WTC11 (cell line): ENCODE measurements around the gene TMEM176A. TPM values are rescaled to one million over a fixed set of nuclear protein-coding genes. Genes with fewer than 3 reads are reported as not detected.
A peak's percentile ranks its signal among the peaks of the same experiment; 100 is the strongest.

ENCODE experiments used
- ATAC-seq: fragments of 200-7000 bp; cut with Tn5 transposase; 2 replicates; pipeline ENCODE4 v1.10.0; 2021; ENCODE audit warnings: mild to moderate bottlenecking, moderate library complexity
- CTCF ChIA-PET: fragments of 300-600 bp; sonication (Branson Sonifier 250); formaldehyde crosslinking; loops from one replicate; lab custom pipeline; 2021; ENCODE audit warnings: antibody characterized with exemption; lab: Charles Lee
- POLR2A ChIA-PET: fragments of 350-600 bp; sonication (Branson Sonifier 250); formaldehyde crosslinking; loops from one replicate; lab custom pipeline; 2021; ENCODE audit warnings: antibody characterized with exemption; lab: Charles Lee
- DNase-seq: peaks from one replicate; pipeline ENCODE4 v3.0.0; 2021; ENCODE audit warnings: low spot score
- H3K27ac Mint-ChIP-seq: 2 replicates; pipeline ENCODE4 v1.8.0; 2021; ENCODE audit warnings: mixed read lengths
- H3K27me3 Mint-ChIP-seq: 2 replicates; pipeline ENCODE4 v1.8.0; 2021; ENCODE audit warnings: low read depth, mild to moderate bottlenecking, moderate library complexity, mixed read lengths
- H3K36me3 Mint-ChIP-seq: 2 replicates; pipeline ENCODE4 v1.8.0; 2021; ENCODE audit warnings: mixed read lengths
- H3K4me1 Mint-ChIP-seq: 2 replicates; pipeline ENCODE4 v1.8.0; 2022; ENCODE audit warnings: mixed read lengths
- H3K4me3 Mint-ChIP-seq: 2 replicates; pipeline ENCODE4 v1.8.0; 2021; ENCODE audit warnings: mild to moderate bottlenecking, moderate library complexity, mixed read lengths
- H3K9me3 Mint-ChIP-seq: 2 replicates; pipeline ENCODE4 v1.8.0; 2021; ENCODE audit warnings: mixed read lengths
- ATF6 ChIP-seq: sonication (generic); formaldehyde crosslinking; IDR thresholded peaks from 2 replicates; pipeline ENCODE4 v1.8.1; 2023; ENCODE audit warnings: mild to moderate bottlenecking, missing genetic modification reagents
- CBFB ChIP-seq: sonication (generic); formaldehyde crosslinking; IDR thresholded peaks from 2 replicates; pipeline ENCODE4 v1.8.1; 2022; ENCODE audit warnings: mild to moderate bottlenecking, low read depth, missing genetic modification reagents
- ELF4 ChIP-seq: sonication (generic); formaldehyde crosslinking; IDR thresholded peaks from 2 replicates; pipeline ENCODE4 v1.8.1; 2022; ENCODE audit warnings: low read depth, mild to moderate bottlenecking, moderate library complexity, missing genetic modification reagents
- FOXP1 ChIP-seq: sonication (generic); formaldehyde crosslinking; IDR thresholded peaks from 2 replicates; pipeline ENCODE4 v1.8.0; 2022; ENCODE audit warnings: missing genetic modification reagents, mild to moderate bottlenecking, moderate library complexity, borderline replicate concordance
- GABPB1 ChIP-seq: sonication (generic); formaldehyde crosslinking; IDR thresholded peaks from 2 replicates; pipeline ENCODE4 v1.8.1; 2023; ENCODE audit warnings: mild to moderate bottlenecking, missing genetic modification reagents
- GRHL2 ChIP-seq: fragments of 250-450 bp; sonication (Bioruptor Pico); IDR thresholded peaks from 2 replicates; pipeline ENCODE4 v1.8.0; 2022; ENCODE audit warnings: mild to moderate bottlenecking, moderate library complexity; ENCODE audit not compliant: insufficient replicate concordance, severe bottlenecking
- MAX ChIP-seq: sonication (generic); formaldehyde crosslinking; IDR thresholded peaks from 2 replicates; pipeline ENCODE4 v1.8.0; 2022; ENCODE audit warnings: mild to moderate bottlenecking, missing genetic modification reagents
- NFATC4 ChIP-seq: fragments of 250-450 bp; sonication (Bioruptor Pico); IDR thresholded peaks from 2 replicates; pipeline ENCODE4 v1.9.0; 2021; ENCODE audit warnings: mild to moderate bottlenecking
- NFYB ChIP-seq: sonication (generic); formaldehyde crosslinking; conservative IDR thresholded peaks from 2 replicates; pipeline ENCODE4 v1.8.0; 2022; ENCODE audit warnings: low read depth, missing genetic modification reagents
- NR1H2 ChIP-seq: sonication (generic); formaldehyde crosslinking; IDR thresholded peaks from 2 replicates; pipeline ENCODE4 v1.9.0; 2021; ENCODE audit warnings: mild to moderate bottlenecking, moderate library complexity, missing genetic modification reagents
- NR3C1 ChIP-seq: sonication (generic); formaldehyde crosslinking; conservative IDR thresholded peaks from 2 replicates; pipeline ENCODE4 v1.8.1; 2023; ENCODE audit warnings: low read depth, mild to moderate bottlenecking, missing genetic modification reagents
- PRDM15 ChIP-seq: sonication (generic); formaldehyde crosslinking; IDR thresholded peaks from 2 replicates; pipeline ENCODE4 v1.8.0; 2022; ENCODE audit warnings: missing genetic modification reagents
- RELA ChIP-seq: sonication (generic); formaldehyde crosslinking; IDR thresholded peaks from 2 replicates; pipeline ENCODE4 v1.8.1; 2022; ENCODE audit warnings: missing genetic modification reagents, mild to moderate bottlenecking, borderline replicate concordance
- SMAD4 ChIP-seq: sonication (generic); formaldehyde crosslinking; IDR thresholded peaks from 2 replicates; pipeline ENCODE4 v1.8.0; 2022; ENCODE audit warnings: mild to moderate bottlenecking, missing genetic modification reagents
- TEAD4 ChIP-seq: sonication (generic); formaldehyde crosslinking; IDR thresholded peaks from 2 replicates; pipeline ENCODE4 v1.8.0; 2022; ENCODE audit warnings: mild to moderate bottlenecking, missing genetic modification reagents
- ZBTB21 ChIP-seq: sonication (generic); formaldehyde crosslinking; IDR thresholded peaks from 2 replicates; pipeline ENCODE4 v1.8.1; 2023; ENCODE audit warnings: mild to moderate bottlenecking, missing genetic modification reagents, borderline replicate concordance
- ZBTB43 ChIP-seq: sonication (generic); formaldehyde crosslinking; IDR thresholded peaks from 2 replicates; pipeline ENCODE4 v1.8.1; 2023; ENCODE audit warnings: mild to moderate bottlenecking, missing genetic modification reagents
- ZNF138 ChIP-seq: sonication (generic); formaldehyde crosslinking; conservative IDR thresholded peaks from 2 replicates; pipeline ENCODE4 v1.8.1; 2022; ENCODE audit warnings: mild to moderate bottlenecking, moderate library complexity, missing genetic modification reagents
- ZNF423 ChIP-seq: fragments of 250-450 bp; sonication (Bioruptor Pico); IDR thresholded peaks from 2 replicates; pipeline ENCODE4 v2.1.2; 2022; ENCODE audit warnings: mild to moderate bottlenecking, moderate library complexity
- total RNA-seq: library from RNA; stranded (reverse); gene quantifications from 3 replicates; pipeline ENCODE4 v1.2.3, GENCODE V29; 2021
- TF ChIP-seq, protein P1 (sequence below): sonication (generic); formaldehyde crosslinking; IDR thresholded peaks from 2 replicates; pipeline ENCODE4 v1.8.0; 2022; ENCODE audit warnings: mild to moderate bottlenecking, missing genetic modification reagents
- TF ChIP-seq, protein P2 (sequence below): sonication (generic); formaldehyde crosslinking; IDR thresholded peaks from 2 replicates; pipeline ENCODE4 v1.8.1; 2022; ENCODE audit warnings: mild to moderate bottlenecking, missing genetic modification reagents, moderate library complexity, borderline replicate concordance
- TF ChIP-seq, protein P3 (sequence below): sonication (generic); formaldehyde crosslinking; IDR thresholded peaks from 2 replicates; pipeline ENCODE4 v1.8.1; 2023; ENCODE audit warnings: mild to moderate bottlenecking, missing genetic modification reagents, moderate library complexity
- TF ChIP-seq, protein P4 (sequence below): fragments of 250-450 bp; sonication (Bioruptor Pico); IDR thresholded peaks from 2 replicates; pipeline ENCODE4 v2.1.2; 2022; ENCODE audit warnings: mild to moderate bottlenecking, moderate library complexity

TMEM176A gene
- total RNA-seq, 1 experiment from 2014 or later: 0.74 TPM

DNA sequence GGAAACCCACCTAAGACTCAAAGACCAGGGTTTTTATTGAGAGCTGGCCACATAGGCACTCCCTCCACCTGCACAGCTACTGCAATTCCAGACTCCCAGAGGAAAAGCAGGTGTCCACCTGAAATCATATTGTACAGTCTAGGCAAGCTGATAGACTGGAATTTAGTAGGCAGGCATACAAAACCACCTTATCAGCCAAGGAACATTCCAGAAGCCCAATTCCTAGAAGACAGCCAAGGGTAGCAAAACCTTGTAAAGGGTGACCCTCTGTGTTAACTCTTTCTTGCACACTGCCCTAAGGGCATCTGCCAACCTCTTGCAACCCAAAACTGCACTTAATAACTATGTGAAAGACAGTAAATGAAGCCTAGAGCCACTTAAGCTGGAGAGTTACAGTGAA lies 5.3 kb downstream of the TMEM176A start (continued):
- no peak for TF ChIP-seq NR1H2 (CRISPR knock-in tag)
- no peak for TF ChIP-seq NR3C1 (CRISPR knock-in tag)
- TF ChIP-seq ZBTB43: no peak

DNA sequence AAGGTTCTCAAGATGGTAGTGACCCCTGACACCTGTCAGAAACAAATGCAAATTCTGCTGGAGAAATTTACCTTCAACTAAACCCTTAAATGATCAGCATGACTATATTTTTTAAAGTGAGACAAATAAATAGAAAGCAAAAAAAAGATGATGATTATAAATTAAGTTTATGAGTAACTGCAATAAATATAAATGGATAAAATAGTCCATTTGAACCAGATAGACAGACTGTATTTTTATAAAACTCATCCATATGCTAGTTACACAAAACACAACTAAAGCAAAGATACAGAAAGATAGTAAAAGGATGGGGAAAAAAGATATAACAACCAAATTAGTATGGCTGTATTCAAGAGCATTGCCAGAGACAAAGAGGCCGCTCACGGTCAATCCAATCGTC lies 5.9 kb downstream of the TMEM176A start:
- DNase-seq (no peak), ATAC-seq (no peak)
- Mint-ChIP-seq H3K36me3 (peaks cover 15% of the 10 kb centered on the region), H3K4me1 (no peaks in the 10 kb centered on the region), H3K27me3 (peaks cover 46% of the 10 kb centered on the region), H3K9me3 (peaks cover 28% of the 10 kb centered on the region), H3K4me3 (no peak overlapping the region), H3K27ac (no peak overlapping the region)
- ChIA-PET CTCF (no interaction called here), POLR2A (no interaction called here)
- TF ChIP-seq RELA (CRISPR knock-in tag) (no peak), ZNF138 (CRISPR knock-in tag) (no peak), TEAD4 (CRISPR knock-in tag) (no peak), MAX (no peak), FOXP1 (CRISPR knock-in tag) (no peak), GRHL2 (CRISPR knock-in tag) (no peak), PRDM15 (no peak), ZNF423 (CRISPR knock-in tag) (no peak), ZBTB21 (CRISPR knock-in tag) (no peak), NFYB (CRISPR knock-in tag) (no peak), ELF4 (CRISPR knock-in tag) (no peak)
- TF ChIP-seq, protein P1, sequence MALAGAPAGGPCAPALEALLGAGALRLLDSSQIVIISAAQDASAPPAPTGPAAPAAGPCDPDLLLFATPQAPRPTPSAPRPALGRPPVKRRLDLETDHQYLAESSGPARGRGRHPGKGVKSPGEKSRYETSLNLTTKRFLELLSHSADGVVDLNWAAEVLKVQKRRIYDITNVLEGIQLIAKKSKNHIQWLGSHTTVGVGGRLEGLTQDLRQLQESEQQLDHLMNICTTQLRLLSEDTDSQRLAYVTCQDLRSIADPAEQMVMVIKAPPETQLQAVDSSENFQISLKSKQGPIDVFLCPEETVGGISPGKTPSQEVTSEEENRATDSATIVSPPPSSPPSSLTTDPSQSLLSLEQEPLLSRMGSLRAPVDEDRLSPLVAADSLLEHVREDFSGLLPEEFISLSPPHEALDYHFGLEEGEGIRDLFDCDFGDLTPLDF (CRISPR knock-in tag): no peak

DNA sequence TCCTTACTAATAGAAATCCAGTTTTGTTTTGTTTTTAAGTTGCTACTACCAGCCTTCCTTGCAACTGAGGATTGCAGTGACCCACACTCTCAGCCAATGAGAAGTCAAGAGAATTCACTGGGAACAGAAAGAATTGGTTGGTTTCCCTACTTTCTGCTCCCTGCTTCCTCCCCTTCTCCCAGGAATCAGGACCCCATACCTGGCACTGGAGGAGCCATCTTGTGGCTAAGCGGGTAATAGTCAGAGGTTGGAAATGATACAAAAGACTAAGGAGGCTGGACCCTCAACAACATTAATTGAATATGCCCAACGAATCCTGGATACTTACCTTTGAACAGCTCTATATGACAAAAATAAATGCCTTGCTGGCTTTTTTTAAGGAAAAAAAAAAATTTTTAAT lies 6.3 kb downstream of the TMEM176A start:
- H3K36me3 Mint-ChIP-seq: peaks cover 15% of the 10 kb centered on the region
- DNase-seq: no peak
- TF ChIP-seq, protein P2, sequence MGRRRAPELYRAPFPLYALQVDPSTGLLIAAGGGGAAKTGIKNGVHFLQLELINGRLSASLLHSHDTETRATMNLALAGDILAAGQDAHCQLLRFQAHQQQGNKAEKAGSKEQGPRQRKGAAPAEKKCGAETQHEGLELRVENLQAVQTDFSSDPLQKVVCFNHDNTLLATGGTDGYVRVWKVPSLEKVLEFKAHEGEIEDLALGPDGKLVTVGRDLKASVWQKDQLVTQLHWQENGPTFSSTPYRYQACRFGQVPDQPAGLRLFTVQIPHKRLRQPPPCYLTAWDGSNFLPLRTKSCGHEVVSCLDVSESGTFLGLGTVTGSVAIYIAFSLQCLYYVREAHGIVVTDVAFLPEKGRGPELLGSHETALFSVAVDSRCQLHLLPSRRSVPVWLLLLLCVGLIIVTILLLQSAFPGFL (CRISPR knock-in tag): no peak
- TF ChIP-seq CBFB (CRISPR knock-in tag): no peak
- no peak for TF ChIP-seq ATF6 (CRISPR knock-in tag)
- TF ChIP-seq, protein P3, sequence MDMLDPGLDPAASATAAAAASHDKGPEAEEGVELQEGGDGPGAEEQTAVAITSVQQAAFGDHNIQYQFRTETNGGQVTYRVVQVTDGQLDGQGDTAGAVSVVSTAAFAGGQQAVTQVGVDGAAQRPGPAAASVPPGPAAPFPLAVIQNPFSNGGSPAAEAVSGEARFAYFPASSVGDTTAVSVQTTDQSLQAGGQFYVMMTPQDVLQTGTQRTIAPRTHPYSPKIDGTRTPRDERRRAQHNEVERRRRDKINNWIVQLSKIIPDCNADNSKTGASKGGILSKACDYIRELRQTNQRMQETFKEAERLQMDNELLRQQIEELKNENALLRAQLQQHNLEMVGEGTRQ: no peak
- no peak for TF ChIP-seq SMAD4
- no peak for TF ChIP-seq NFATC4 (CRISPR knock-in tag)
- no peak for TF ChIP-seq NR1H2 (CRISPR knock-in tag)
- TF ChIP-seq, protein P4, sequence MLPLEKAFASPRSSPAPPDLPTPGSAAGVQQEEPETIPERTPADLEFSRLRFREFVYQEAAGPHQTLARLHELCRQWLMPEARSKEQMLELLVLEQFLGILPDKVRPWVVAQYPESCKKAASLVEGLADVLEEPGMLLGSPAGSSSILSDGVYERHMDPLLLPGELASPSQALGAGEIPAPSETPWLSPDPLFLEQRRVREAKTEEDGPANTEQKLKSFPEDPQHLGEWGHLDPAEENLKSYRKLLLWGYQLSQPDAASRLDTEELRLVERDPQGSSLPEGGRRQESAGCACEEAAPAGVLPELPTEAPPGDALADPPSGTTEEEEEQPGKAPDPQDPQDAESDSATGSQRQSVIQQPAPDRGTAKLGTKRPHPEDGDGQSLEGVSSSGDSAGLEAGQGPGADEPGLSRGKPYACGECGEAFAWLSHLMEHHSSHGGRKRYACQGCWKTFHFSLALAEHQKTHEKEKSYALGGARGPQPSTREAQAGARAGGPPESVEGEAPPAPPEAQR (CRISPR knock-in tag): no peak
- no peak for TF ChIP-seq GABPB1 (CRISPR knock-in tag)

More for the DNA sequence above, 6.3 kb downstream of the TMEM176A start:
- Mint-ChIP-seq H3K4me1 (no peaks in the 10 kb centered on the region), H3K27me3 (peaks cover 42% of the 10 kb centered on the region), H3K9me3 (peaks cover 30% of the 10 kb centered on the region), H3K4me3 (no peak overlapping the region), H3K27ac (no peak overlapping the region)
- CTCF ChIA-PET: interaction anchor here (2.7 kb wide), 1 partner anchor 70 kb away, joined by 7 read pairs; no protein-coding TSS in a partner anchor
- POLR2A ChIA-PET: no interaction called here
- peak; percentile 57 for ATAC-seq
